HG02571 (cell line): ENCODE results near the gene RAD51B.

Experiments used
- ATAC-seq: cut with Tn5 transposase; IDR thresholded peaks from one replicate; pipeline ENCODE4 v1.9.1; 2021; ENCODE audit warnings: mild to moderate bottlenecking, moderate library complexity; ENCODE audit not compliant: unreplicated experiment

RAD51B gene

DNA sequence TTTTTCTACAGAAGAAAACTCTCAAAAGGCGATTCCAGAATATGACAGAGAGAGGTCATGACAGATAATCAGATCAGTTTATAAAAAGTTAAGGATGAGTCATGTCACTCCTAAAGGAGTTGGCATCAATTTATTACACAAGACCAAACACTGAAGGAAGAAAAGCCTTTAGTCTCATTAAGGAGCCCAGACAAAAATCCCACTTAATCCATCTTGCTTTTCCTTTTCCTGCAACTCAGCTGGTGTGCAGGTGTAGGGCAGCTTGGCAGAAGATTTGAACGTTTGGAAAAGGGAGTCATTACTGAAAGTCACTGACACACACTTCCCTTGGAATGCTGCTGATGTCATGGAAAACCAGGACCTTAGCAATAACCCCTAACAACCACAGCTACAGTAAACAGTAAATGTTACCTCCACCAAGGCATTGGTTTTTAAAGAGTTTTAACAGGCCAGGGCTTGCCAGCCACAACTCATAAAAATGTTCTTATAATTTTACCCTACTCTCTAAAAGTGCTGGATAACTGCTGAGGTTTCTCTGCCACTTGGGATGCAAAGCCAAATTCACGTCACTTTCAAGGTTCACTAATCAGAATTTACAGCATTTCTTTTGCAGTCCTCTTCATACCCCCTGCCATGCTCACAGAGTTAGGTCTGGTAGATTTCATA lies 320.6 kb downstream of the RAD51B start:
- no peak for ATAC-seq

GRCh38 chr14:68140806-68141205 lies 321.2 kb downstream of the RAD51B start:
- no peak for ATAC-seq

DNA sequence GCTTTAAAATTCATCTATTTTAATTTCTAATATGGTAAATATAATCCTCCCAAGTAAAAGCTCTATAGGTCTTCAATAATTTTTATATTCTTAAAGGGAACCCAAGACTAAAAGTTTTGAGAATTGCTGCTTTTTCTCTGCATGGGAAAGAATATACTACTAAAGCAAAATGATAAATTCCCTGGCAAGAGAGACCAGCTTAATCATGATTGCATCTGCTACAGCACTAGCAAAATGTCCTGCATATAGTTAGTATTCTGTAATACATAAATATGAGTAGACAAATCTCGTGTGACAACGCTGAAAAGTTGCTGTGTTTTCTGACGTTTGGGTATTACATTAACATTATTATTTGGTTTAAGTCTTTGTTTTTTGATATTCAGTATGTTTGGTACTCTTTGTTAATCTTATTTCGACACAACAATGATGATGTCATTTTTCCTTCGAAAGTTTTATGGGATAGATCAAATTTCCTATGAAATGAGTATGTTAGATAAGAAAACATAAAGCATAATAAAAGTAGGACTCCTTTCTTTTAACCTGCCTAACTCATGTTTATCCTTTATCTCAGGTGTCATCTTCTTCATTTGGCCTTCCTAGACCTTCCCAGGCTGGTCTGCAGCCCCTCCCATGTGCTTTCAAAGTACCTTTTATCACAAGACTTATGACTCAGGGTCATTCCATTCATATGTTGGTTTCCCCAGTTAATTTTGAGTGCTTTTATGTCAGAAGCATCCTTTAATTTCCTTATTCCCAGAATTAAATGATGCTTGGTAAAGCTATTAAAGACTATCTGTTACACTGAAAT lies 321.9 kb downstream of the RAD51B start:
- no peak for ATAC-seq

DNA sequence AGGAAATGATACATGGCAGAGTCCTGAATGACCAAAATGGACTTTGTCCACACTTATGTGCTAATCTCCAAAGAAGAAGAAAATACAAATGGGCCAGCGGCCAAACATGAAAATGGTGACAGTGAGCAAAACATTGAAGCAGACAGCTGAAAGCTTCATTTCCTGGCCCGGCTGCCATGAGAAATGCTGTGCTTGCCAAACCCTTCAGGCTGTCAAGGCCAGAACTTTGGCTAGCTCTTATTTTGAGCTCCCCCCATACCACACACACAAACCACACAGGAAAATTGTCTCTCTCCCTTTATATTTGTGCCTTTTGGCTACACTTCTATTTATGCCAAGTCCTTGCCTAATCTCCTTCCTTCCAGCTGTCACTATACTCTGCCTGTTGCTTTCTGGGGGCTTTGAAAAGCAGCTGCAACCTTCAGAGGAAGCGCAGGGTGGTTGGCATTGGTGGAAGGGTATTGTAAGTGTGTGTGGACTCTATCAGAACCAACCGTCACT lies 323.8 kb downstream of the RAD51B start:
- no peak for ATAC-seq

GRCh38 chr14:68144051-68144681 lies 324.6 kb downstream of the RAD51B start:
- no peak for ATAC-seq

DNA sequence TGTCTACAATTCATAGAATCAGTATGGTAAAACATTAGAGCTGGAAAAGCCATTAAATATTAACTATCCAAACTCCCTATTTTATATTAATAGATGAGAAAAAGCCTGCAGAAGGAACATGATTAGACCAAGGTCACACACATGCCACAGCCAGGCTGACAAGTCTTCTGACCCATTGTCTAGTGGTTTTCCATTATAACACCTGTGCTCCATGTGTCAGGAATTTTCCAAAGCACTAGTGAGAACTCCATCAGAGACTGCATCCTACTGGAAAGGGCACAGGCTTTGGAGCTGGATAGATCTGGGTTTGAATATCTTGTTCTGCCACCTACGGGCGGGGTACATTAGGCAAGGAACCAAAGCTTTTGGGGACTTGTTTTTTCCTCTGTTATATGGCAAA lies 325.5 kb downstream of the RAD51B start:
- ATAC-seq: no peak

- ATAC-seq: no peak
These were observed 326.0 kb downstream of the RAD51B start for GRCh38 chr14:68145539-68145938.

GRCh38 chr14:68146818-68147217 lies 327.2 kb downstream of the RAD51B start:
- no peak for ATAC-seq

- no peak for ATAC-seq
These were observed 327.7 kb downstream of the RAD51B start for GRCh38 chr14:68147303-68147702.

- ATAC-seq: no peak
These were observed 328.7 kb downstream of the RAD51B start for GRCh38 chr14:68148276-68148675.

GRCh38 chr14:68148763-68149162 lies 329.2 kb downstream of the RAD51B start:
- ATAC-seq: no peak

DNA sequence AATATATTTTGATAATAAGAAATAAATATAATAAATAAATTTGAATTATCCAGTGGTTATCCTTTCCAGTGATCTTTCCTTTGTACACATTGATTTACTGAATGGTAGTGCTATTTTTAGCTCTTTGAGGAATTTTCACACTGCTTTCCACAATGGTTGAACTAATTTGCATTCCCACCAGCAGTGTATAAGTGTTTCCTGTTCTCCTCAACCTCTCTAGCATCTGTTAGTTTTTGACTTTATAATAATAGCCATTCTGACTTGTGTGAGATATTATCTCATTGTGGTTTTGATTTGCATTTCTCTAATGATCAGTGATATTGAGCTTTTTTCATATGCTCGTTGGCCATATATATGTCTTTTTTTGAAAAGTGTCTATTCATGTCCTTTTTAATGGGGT lies 333.7 kb downstream of the RAD51B start:
- ATAC-seq: no peak

DNA sequence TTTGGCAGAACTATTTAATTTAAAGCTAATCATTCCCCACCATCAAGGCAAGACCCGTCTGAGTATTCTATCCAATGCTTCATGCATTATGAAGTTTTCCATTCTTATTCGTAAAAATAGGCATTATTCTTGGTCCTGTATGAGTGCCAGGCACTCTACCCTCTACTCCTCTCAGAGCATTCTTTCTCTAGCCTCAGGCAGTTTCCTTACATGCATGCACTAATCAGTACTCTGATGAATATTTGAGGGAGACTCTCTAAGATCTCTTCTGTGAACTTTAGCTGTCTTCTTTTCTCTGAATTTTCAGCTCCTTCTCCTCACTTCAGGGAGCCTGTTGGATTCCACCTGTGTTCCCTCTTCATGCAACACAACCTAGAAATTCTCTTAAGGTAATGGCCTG lies 334.7 kb downstream of the RAD51B start:
- ATAC-seq: no peak

DNA sequence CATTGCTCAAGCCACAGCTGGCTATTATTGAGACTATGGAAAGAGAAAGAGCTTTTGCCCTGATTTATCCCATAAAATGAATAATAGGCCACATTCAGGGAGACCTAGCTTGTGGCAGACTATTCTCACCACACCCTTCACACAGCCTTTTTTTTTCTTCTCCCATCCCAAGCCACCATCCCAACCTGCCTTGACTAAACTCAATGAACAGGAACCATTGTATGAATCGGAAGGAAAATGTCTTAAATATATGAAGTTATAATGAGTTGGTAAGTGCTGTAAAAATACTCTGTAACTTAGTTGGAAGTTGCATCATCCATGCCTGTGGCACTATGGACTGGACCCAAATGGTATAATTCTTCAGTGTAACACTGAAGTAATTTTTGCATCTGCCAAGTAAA lies 338.4 kb downstream of the RAD51B start:
- ATAC-seq: no peak

DNA sequence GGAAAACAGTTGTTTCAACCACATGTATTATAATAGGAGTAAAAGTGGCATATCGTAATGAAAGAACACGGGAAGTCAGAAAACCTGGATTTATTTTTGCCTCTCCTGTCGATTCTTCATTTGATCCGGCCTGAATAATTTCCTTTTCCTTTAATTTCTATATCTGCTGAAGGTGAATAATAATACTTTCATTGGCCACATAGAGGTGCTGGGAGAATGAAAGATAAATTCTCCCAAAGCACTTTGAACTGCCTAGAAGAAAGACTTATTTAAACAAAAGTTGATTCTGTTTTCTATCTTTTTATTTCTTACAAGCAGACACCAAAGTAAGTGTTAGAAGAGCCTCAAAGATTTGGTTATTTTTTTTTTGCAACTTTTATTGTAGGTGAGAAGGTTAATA lies 339.1 kb downstream of the RAD51B start:
- no peak for ATAC-seq

- no peak for ATAC-seq
These were observed 340.4 kb downstream of the RAD51B start for GRCh38 chr14:68159701-68160633.

DNA sequence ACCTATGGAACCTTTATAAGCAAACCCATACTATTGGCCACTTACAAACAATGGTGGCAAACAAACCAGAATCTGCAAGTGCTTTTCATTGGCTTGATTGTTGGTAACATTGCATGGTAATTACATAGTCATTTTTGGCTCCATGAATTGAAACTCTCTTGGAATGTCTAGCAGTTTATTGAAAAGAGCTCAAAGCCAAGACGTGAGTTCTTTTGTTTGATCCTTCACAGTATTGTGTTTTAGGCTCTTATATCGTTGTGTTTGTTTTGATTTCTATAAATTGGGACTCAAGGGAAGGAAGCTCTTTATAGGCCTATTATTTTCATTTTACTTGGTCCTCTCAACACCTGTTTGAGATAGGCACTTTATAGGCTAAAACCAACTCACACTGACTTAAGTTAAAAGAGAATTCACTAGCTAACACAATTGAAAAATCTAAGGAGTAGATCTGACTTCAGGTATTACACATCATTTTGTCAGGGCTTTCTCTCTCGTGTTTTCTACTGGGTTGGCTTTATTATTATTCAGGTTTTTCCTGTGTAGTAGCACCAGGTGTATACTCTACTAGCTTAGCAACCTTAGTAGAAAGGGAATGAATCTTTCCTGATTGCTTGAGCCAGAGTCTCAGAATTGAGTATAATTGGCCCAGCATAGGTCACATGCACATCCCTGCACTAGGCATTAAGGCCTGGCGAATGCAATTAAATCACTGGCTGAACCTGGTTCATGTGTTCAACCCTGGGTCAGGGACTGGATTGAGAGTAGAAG lies 341.4 kb downstream of the RAD51B start:
- ATAC-seq: no peak

DNA sequence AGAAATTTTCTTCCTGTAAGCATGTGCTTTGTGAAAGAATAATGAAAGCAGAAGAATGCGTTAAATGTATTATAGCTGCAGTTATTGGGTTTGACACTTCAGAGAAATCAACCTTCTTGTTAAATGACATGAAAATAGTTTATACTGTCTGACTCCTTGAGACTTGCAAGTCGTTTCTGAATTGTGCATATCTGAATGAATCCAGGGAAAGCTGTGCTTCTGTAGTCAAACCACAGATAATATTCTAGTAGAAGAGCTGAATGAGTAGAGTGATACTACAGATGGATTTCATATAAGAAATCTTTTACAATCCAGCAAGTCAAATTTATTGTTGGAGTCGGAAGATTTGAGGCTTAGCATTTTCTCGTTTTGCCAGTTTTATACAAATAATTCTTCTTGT lies 343.3 kb downstream of the RAD51B start:
- no peak for ATAC-seq

- no peak for ATAC-seq
These were observed 345.1 kb downstream of the RAD51B start for GRCh38 chr14:68164711-68165113.

- no peak for ATAC-seq
These were observed 345.8 kb downstream of the RAD51B start for GRCh38 chr14:68165274-68165843.
